K562 (cell line): ENCODE measurements around the gene UBE3D. TPM values are rescaled to one million over a fixed set of nuclear protein-coding genes. Genes with fewer than 3 reads are reported as not detected.

Source experiments
- ATAC-seq: fragments of 200-7000 bp; cut with Tn5 transposase; 3 replicates; pipeline ENCODE4 v1.9.1; 2020; ENCODE audit warnings: moderate library complexity
- BruUV-seq: library from RNA; stranded (reverse); fragments of 400-500 nt; replicated peaks from 2 replicates; lab custom pipeline; 2021; lab: Mats Ljungman, UMichigan
- CTCF ChIA-PET: fragments of 300-600 bp; formaldehyde crosslinking; extraction: SDS; loops from one replicate; lab custom pipeline; 2021; ENCODE audit warnings: low intra/inter-chr PET ratio; lab: Yijun Ruan, JAX
- POLR2A ChIA-PET: fragments of 300-600, 350-650 bp; sonication (Branson Sonifier 250); formaldehyde crosslinking; extraction: SDS; loops from one replicate; lab custom pipeline; 2021; ENCODE audit warnings: antibody characterized with exemption, inconsistent platforms; lab: Yijun Ruan, JAX
- DNase-seq, 4 experiments: peaks; one replicate each; pipeline versions ENCODE4 v3.0.0 to v3.0.0-alpha.2; 2011 to 2018; ENCODE audit warnings: low spot score in 3 of 4, mixed read lengths in 3 of 4; ENCODE audit errors: extremely low read depth in 1 of 4
- FAIRE-seq: peaks from 2 replicates; lab custom pipeline; 2011; peaks lifted over from hg19 to GRCh38; lab: Jason Lieb, UNC
- H2AFZ ChIP-seq: 2 replicates; pipeline ENCODE4 v1.6.0; 2011; ENCODE audit warnings: low read depth, low read length, control low read depth, inconsistent platforms
- H3K27ac ChIP-seq: fragments of 200-600 bp; 3 replicates; pipeline ENCODE4 v1.8.0; 2011; ENCODE audit warnings: low read depth, mild to moderate bottlenecking, control low read depth, inconsistent platforms, low read length, moderate library complexity, mixed read lengths; ENCODE audit errors: extremely low read depth
- H3K27me3 ChIP-seq, 2 experiments: fragments of 300-600 bp in 1 of 2; 2 replicates in 1 of 2; 3 replicates in 1 of 2; pipeline versions ENCODE4 v1.6.0 to v1.8.0; 2011; ENCODE audit warnings: inconsistent platforms in 2 of 2, low read length in 2 of 2, mild to moderate bottlenecking in 1 of 2, mixed read lengths in 1 of 2, moderate library complexity in 1 of 2; ENCODE audit not compliant: control insufficient read depth in 2 of 2, insufficient read depth in 2 of 2
- H3K36me3 ChIP-seq: fragments of 300-600 bp; 3 replicates; pipeline ENCODE4 v1.8.0; 2011; ENCODE audit warnings: mild to moderate bottlenecking, low read length, inconsistent platforms; ENCODE audit not compliant: control insufficient read depth, insufficient read depth
- H3K4me1 ChIP-seq, 2 experiments: fragments of 200-600 bp in 1 of 2; replicated peaks in 1 of 2; 2 replicates in 1 of 2; 3 replicates in 1 of 2; pipeline versions ENCODE4 v1.5.1 to v1.8.0; 2011; ENCODE audit warnings: inconsistent platforms in 2 of 2, low read length in 2 of 2, mild to moderate bottlenecking in 1 of 2, mixed read lengths in 1 of 2, moderate library complexity in 1 of 2; ENCODE audit not compliant: control insufficient read depth in 2 of 2, insufficient read depth in 2 of 2
- H3K4me2 ChIP-seq: 2 replicates; pipeline ENCODE4 v1.6.1; 2011; ENCODE audit warnings: low read length, control low read depth, inconsistent platforms, mixed read lengths; ENCODE audit not compliant: insufficient read depth
- H3K4me3 ChIP-seq: fragments of 200-600 bp; sonication (generic), shearing (Covaris generic); 2 replicates; pipeline ENCODE4 v1.5.1; 2016; ENCODE audit warnings: control low read depth, inconsistent platforms
- H3K79me2 ChIP-seq: fragments of 200-600 bp; 3 replicates; pipeline ENCODE4 v1.8.0; 2011; ENCODE audit warnings: low read length, inconsistent platforms; ENCODE audit not compliant: control insufficient read depth, insufficient read depth
- H3K9ac ChIP-seq, 2 experiments: 2 replicates each; pipeline versions ENCODE4 v1.6.0 to v1.6.1; 2011; ENCODE audit warnings: low read depth in 2 of 2, low read length in 2 of 2, control low read depth in 1 of 2, inconsistent platforms in 1 of 2, mild to moderate bottlenecking in 1 of 2, mixed read lengths in 1 of 2; ENCODE audit not compliant: insufficient read depth in 1 of 2
- H3K9me1 ChIP-seq: one replicate; pipeline ENCODE4 v1.6.0; 2011; ENCODE audit warnings: inconsistent platforms, mild to moderate bottlenecking, low read length, moderate library complexity; ENCODE audit not compliant: control insufficient read depth, insufficient read depth
- H3K9me3 ChIP-seq: replicated peaks from 2 replicates; pipeline ENCODE4 v1.5.1; 2011; ENCODE audit warnings: low read depth, low read length, inconsistent platforms; ENCODE audit not compliant: control insufficient read depth, insufficient read depth
- H4K20me1 ChIP-seq: replicated peaks from 2 replicates; pipeline ENCODE4 v1.6.1; 2011; ENCODE audit warnings: low read length, inconsistent platforms, mixed read lengths; ENCODE audit not compliant: control insufficient read depth, insufficient read depth
- CBX8 ChIP-seq: fragments of 200-600 bp; sonication (generic); IDR thresholded peaks from 2 replicates; pipeline ENCODE4 v1.6.1; 2012; ENCODE audit warnings: borderline replicate concordance, mixed run types, low read depth, mild to moderate bottlenecking, moderate library complexity, mixed read lengths, low read length, control low read depth, inconsistent platforms; ENCODE audit not compliant: poor library complexity, severe bottlenecking; ENCODE audit errors: extremely low read depth
- CCAR2 ChIP-seq: fragments of 200-400 bp; formaldehyde crosslinking; IDR thresholded peaks from 2 replicates; pipeline ENCODE4 v1.6.1; 2017; ENCODE audit warnings: mild to moderate bottlenecking, low read depth, low read length
- CXXC5 ChIP-seq: fragments of 250-450 bp; sonication (Bioruptor Pico); IDR thresholded peaks from 2 replicates; pipeline ENCODE4 v1.8.0; 2022; ENCODE audit warnings: inconsistent platforms, mild to moderate bottlenecking, moderate library complexity
- FOXM1 ChIP-seq, 2 experiments: fragments of 450-650 bp in 1 of 2; sonication (generic) in 1 of 2; formaldehyde crosslinking in 1 of 2; IDR thresholded peaks; 2 replicates each; pipeline versions ENCODE4 v1.6.1 to v1.9.0; 2017 to 2022; ENCODE audit warnings: low read depth in 2 of 2, mild to moderate bottlenecking in 2 of 2, missing genetic modification reagents in 1 of 2, moderate library complexity in 1 of 2
- FUS ChIP-seq: fragments of 200-400 bp; formaldehyde crosslinking; optimal IDR thresholded peaks from 2 replicates; pipeline ENCODE3; 2017; ENCODE audit warnings: low read depth, low read length
- PHF20 ChIP-seq: fragments of 450-650 bp; IDR thresholded peaks from 2 replicates; pipeline ENCODE4 v1.6.1; 2018; ENCODE audit not compliant: partially characterized antibody
- STAT5A ChIP-seq: IDR thresholded peaks from 2 replicates; pipeline ENCODE4 v1.6.1; 2012; ENCODE audit warnings: low read length, inconsistent platforms, borderline replicate concordance
- VEZF1 ChIP-seq: fragments of 200-800 bp; sonication (Bioruptor generic); IDR thresholded peaks from 2 replicates; pipeline ENCODE4 v1.6.1; 2017; ENCODE audit warnings: missing genetic modification characterization, missing compliant biosample characterization
- ZBTB1 ChIP-seq: sonication (generic); formaldehyde crosslinking; IDR thresholded peaks from 2 replicates; pipeline ENCODE4 v1.8.1; 2023; ENCODE audit warnings: missing genetic modification reagents, low read depth, mild to moderate bottlenecking, borderline replicate concordance
- ZC3H11A ChIP-seq: IDR thresholded peaks from 2 replicates; pipeline ENCODE4 v1.6.1; 2012; ENCODE audit warnings: low read depth, low read length, improper control_type of control experiment
- WGBS: fragments of 100-300 bp; shearing (Covaris generic); methylation state at CpG from one replicate; pipeline ENCODE4 v1.1.6; 2016; ENCODE audit warnings: low coverage, mixed read lengths; ENCODE audit not compliant: insufficient coverage; ENCODE audit errors: missing lambda C conversion rate; 5-methylcytosine and 5-hydroxymethylcytosine counted together
- in situ Hi-C: fragments of 300-500 bp; cut with MboI; formaldehyde crosslinking; loops from 4 replicates; pipeline ENCODE4 v1.15.0; 2018; ENCODE audit warnings: inconsistent platforms, mixed read lengths
- intact Hi-C: fragments of 100-400 bp; cut with micrococcal nuclease; formaldehyde crosslinking; loops from 2 replicates; pipeline ENCODE4 v1.14.2; 2022
- polyA plus RNA-seq, 8 experiments: library from polyadenylated mRNA; depleted of rRNA in 4 of 8; stranded (reverse) in 5 of 8; unstranded in 3 of 8; fragments of >200 nt; fragmentation: Nextera tagmentation in 2 of 8; fragmentation: Illumina TruSeq in 1 of 8; extraction: Ambion mirVana in 2 of 8; extraction: Trizol in 1 of 8; gene quantifications; 2 replicates each; pipeline versions ENCODE4 v1.2.1 to v1.2.3, GENCODE V29; 2011 to 2014; ENCODE audit warnings: inconsistent platforms in 1 of 8, missing spikeins in 1 of 8
- total RNA-seq, 7 experiments: library from RNA; depleted of rRNA in 6 of 7; stranded (reverse); fragments of >200 nt in 6 of 7; fragmentation: Illumina TruSeq in 2 of 7; extraction: Trizol in 2 of 7; gene quantifications; 2 replicates each; pipeline versions ENCODE4 v1.2.1 to v1.2.3, GENCODE V29; 2011 to 2021; ENCODE audit warnings: low replicate concordance in 1 of 7
- TF ChIP-seq, protein P1 (sequence below): fragments of 450-650 bp; formaldehyde crosslinking; IDR thresholded peaks from 2 replicates; pipeline ENCODE4 v1.4.0; 2020; ENCODE audit warnings: mild to moderate bottlenecking, mixed read lengths

UBE3D gene
- total and polyA plus RNA-seq, 9 of the 15 experiments (the other 6 are each of a cell fraction or from before 2014, with no cell fraction given), result 9.4 to 17.6 (median 11.9) TPM

DNA sequence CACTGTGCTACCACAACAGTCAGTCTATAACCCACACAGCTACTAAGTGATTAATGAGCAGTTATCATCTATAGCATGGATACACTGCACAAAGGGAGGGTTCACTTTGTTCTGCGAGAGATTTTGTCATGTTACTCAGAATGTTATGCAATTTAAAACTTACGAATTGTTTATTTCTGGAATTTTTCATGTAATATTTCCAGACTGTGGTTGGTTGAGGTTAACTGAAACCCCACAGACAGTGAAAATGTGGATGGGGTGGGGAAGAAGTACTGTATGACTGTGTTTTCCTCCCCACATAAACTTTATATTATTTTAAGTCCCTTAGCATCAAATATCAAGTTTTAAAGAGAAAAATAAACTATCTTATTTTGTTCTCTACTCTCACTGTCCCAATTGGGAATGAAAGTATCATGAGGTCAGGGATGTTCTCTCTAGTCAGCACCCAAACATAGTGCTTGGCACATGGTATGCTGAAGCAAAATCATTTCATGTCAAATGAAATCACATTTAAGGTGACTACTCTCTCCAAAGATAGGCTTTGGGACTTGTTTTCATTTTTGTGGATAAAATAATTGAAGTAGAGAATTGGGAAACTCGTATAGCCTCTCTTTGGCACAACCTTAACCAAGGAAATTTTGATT, 27.2 kb upstream of the UBE3D start:
- Histone ChIP-seq H3K27me3 (no peaks in the 10 kb centered on the region), H3K4me2 (no peak overlapping the region), H3K9me3 (no peaks in the 10 kb centered on the region), H2AFZ (no peak overlapping the region), H3K4me3 (no peak overlapping the region), H4K20me1 (no peaks in the 10 kb centered on the region), H3K79me2 (no peaks in the 10 kb centered on the region), H3K36me3 (no peaks in the 10 kb centered on the region), H3K4me1 (no peaks in the 10 kb centered on the region), H3K9ac (no peak overlapping the region), H3K9me1 (no peaks in the 10 kb centered on the region), H3K27ac (no peak overlapping the region)
- BruUV-seq, result no TSS peak
- ATAC-seq (no peak), FAIRE-seq (no peak), DNase-seq (no peak)
- ChIA-PET POLR2A (interaction anchor here (1.1 kb wide), 1 partner anchor 15 kb away, joined by 3 read pairs; no protein-coding TSS in a partner anchor), CTCF (no interaction called here)
- 54% methylated on average over 3 of the region's 3 CpGs for WGBS
- no peak for TF ChIP-seq PHF20
- intact Hi-C loops, result no loop called here
- in situ Hi-C loops, result no loop called here

DNA sequence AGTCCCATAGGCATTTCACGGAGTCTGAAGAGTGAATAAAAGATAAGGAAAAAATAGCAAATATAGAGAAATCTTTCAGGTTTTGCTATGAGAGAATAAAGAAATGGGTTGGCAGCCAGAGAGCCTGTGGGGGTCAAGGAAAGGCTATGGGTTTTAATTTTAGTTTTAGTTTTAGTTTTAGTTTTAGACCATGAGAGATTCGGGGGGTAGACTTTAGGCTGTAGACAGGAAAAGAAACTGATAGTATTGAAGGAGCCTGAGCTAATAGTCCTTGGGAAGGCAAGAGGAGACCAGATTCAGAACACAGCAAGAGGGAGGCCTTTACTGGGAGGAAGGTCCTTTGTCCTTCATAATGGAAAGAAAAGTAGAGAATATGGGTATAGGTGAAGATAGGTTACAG, 21.1 kb upstream of the UBE3D start:
- no peaks in the 10 kb centered on the region for H3K9me3 ChIP-seq
- BruUV-seq, result no TSS peak
- H3K9ac ChIP-seq, result no peak overlapping the region
- H2AFZ ChIP-seq, result no peak overlapping the region
- no peaks in the 10 kb centered on the region for H3K9me1 ChIP-seq
- no peak overlapping the region for H3K4me3 ChIP-seq
- intact Hi-C loops, result no loop called here
- in situ Hi-C loops, result no loop called here
- H3K27ac ChIP-seq, result no peak overlapping the region
- 67% methylated on average over 2 of the region's 2 CpGs for WGBS
- ChIA-PET POLR2A (no interaction called here), CTCF (no interaction called here)
- H3K27me3 ChIP-seq, result no peaks in the 10 kb centered on the region
- H3K4me2 ChIP-seq, result no peak overlapping the region
- FAIRE-seq (no peak), ATAC-seq (no peak), DNase-seq (no peak)
- H4K20me1 ChIP-seq, result no peaks in the 10 kb centered on the region
- no peaks in the 10 kb centered on the region for H3K79me2 ChIP-seq
- H3K36me3 ChIP-seq, result no peaks in the 10 kb centered on the region
- H3K4me1 ChIP-seq, result no peaks in the 10 kb centered on the region
- TF ChIP-seq FUS (no peak), ZC3H11A (no peak), ZBTB1 (CRISPR knock-in tag) (no peak), VEZF1 (CRISPR knock-in tag) (no peak), CXXC5 (no peak), CBX8 (no peak), STAT5A (no peak), FOXM1 (IDR thresholded peaks at IDR 0.05; ENCODE audit: low read depth) (no peak), FOXM1 (CRISPR knock-in tag; IDR thresholded peaks at IDR 0.05; ENCODE audit: low read depth) (no peak), CCAR2 (no peak)
- TF ChIP-seq, protein P1, sequence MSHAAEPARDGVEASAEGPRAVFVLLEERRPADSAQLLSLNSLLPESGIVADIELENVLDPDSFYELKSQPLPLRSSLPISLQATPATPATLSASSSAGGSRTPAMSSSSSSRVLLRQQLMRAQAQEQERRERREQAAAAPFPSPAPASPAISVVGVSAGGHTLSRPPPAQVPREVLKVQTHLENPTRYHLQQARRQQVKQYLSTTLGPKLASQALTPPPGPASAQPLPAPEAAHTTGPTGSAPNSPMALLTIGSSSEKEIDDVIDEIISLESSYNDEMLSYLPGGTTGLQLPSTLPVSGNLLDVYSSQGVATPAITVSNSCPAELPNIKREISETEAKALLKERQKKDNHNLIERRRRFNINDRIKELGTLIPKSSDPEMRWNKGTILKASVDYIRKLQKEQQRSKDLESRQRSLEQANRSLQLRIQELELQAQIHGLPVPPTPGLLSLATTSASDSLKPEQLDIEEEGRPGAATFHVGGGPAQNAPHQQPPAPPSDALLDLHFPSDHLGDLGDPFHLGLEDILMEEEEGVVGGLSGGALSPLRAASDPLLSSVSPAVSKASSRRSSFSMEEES (CRISPR knock-in tag), result no peak
